CD8-positive, alpha-beta memory T cell (primary cell): ENCODE measurements around the gene BUD31. TPM values are rescaled to one million over a fixed set of nuclear protein-coding genes. Genes with fewer than 3 reads are reported as not detected.
A peak's percentile ranks its signal among the peaks of the same experiment; 100 is the strongest.
"Not testable (repeated sequence)": the region's sequence is repeated elsewhere in the genome, so short reads cannot be mapped to it uniquely, and the experiment has no call there.

Source experiments
- CTCF ChIA-PET: fragments of 350-600 bp; sonication (Branson Sonifier 250); formaldehyde crosslinking; loops from one replicate; lab custom pipeline; 2021; ENCODE audit warnings: antibody characterized with exemption; lab: Charles Lee
- POLR2A ChIA-PET: fragments of 350-600 bp; sonication (Branson Sonifier 250); formaldehyde crosslinking; loops from one replicate; lab custom pipeline; 2021; ENCODE audit warnings: antibody characterized with exemption; lab: Charles Lee
- DNase-seq, 5 donors: peaks; one replicate each; pipeline versions ENCODE4 v3.0.0 to v3.0.0-alpha.2; 2020 to 2022; ENCODE audit warnings: mixed read lengths in 1 of 5
- H3K27ac ChIP-seq: one replicate; pipeline ENCODE4 v1.7.0; 2013; ENCODE audit warnings: low read depth, mild to moderate bottlenecking, low read length, moderate library complexity
- H3K27me3 ChIP-seq: 2 replicates; pipeline ENCODE4 v1.7.0; 2013; ENCODE audit warnings: low read length, mild to moderate bottlenecking; ENCODE audit not compliant: insufficient read depth, poor library complexity, severe bottlenecking
- H3K36me3 ChIP-seq: 2 replicates; pipeline ENCODE4 v1.7.0; 2013; ENCODE audit warnings: mild to moderate bottlenecking, low read length, moderate library complexity; ENCODE audit not compliant: insufficient read depth
- H3K4me1 ChIP-seq: 2 replicates; pipeline ENCODE4 v1.7.0; 2013; ENCODE audit warnings: mild to moderate bottlenecking, low read length, moderate library complexity; ENCODE audit not compliant: insufficient read depth
- H3K4me3 ChIP-seq: 2 replicates; pipeline ENCODE4 v1.7.0; 2013; ENCODE audit warnings: mild to moderate bottlenecking, low read length
- H3K9me3 ChIP-seq: 2 replicates; pipeline ENCODE4 v1.7.0; 2013; ENCODE audit warnings: mild to moderate bottlenecking, low read length
- H3K27ac Mint-ChIP-seq, 8 donors: one replicate each; pipeline ENCODE4 v1.8.0; 2020 to 2021; ENCODE audit warnings: mixed read lengths in 8 of 8, mild to moderate bottlenecking in 6 of 8, inconsistent platforms in 3 of 8, moderate library complexity in 3 of 8
- H3K27me3 Mint-ChIP-seq, 2 donors: one replicate each; pipeline ENCODE4 v1.8.0; 2020 to 2021; ENCODE audit warnings: mixed read lengths in 2 of 2, mild to moderate bottlenecking in 1 of 2, moderate library complexity in 1 of 2
- H3K36me3 Mint-ChIP-seq, 3 donors: one replicate each; pipeline ENCODE4 v1.8.0; 2020 to 2021; ENCODE audit warnings: mixed read lengths in 3 of 3, inconsistent platforms in 1 of 3, mild to moderate bottlenecking in 1 of 3
- H3K4me1 Mint-ChIP-seq, 3 donors: one replicate each; pipeline ENCODE4 v1.8.0; 2020 to 2021; ENCODE audit warnings: mixed read lengths in 3 of 3, inconsistent platforms in 1 of 3, mild to moderate bottlenecking in 1 of 3
- H3K4me3 Mint-ChIP-seq, 7 donors: one replicate each; pipeline ENCODE4 v1.8.0; 2020 to 2021; ENCODE audit warnings: mixed read lengths in 7 of 7, mild to moderate bottlenecking in 6 of 7, moderate library complexity in 4 of 7, inconsistent platforms in 2 of 7
- H3K9me3 Mint-ChIP-seq, 5 donors: one replicate each; pipeline ENCODE4 v1.8.0; 2020 to 2022; ENCODE audit warnings: mixed read lengths in 5 of 5, mild to moderate bottlenecking in 3 of 5, moderate library complexity in 2 of 5, inconsistent platforms in 1 of 5
- polyA plus RNA-seq: library from polyadenylated mRNA; unstranded; fragments of 300-500 nt; fragmentation: Illumina TruSeq; gene quantifications from one replicate; pipeline ENCODE4 v1.2.3, GENCODE V29; 2021
- total RNA-seq, 2 experiments: library from RNA; stranded (reverse); gene quantifications; one replicate each; pipeline ENCODE4 v1.2.3, GENCODE V29; 2021

Gene BUD31
- total and polyA plus RNA-seq, 3 experiments from 2014 or later = 176 to 188 (median 185) TPM

GRCh38 chr7:99415513-99416127 lies 6.9 kb downstream of the BUD31 start:
- POLR2A ChIA-PET, H3K4me3 Mint-ChIP-seq, H3K9me3 ChIP-seq, H3K4me3 ChIP-seq, H3K27ac ChIP-seq, H3K9me3 Mint-ChIP-seq, H3K27me3 Mint-ChIP-seq, H3K27me3 ChIP-seq, H3K4me1 ChIP-seq: not testable (repeated sequence)
- H3K36me3 Mint-ChIP-seq = peaks cover 5 to 92% (median 23%) of the 10 kb centered on the region in 3 donors
- peak overlapping the region in 3 of 8 donors; percentile 36 to 47 (median 36) for H3K27ac Mint-ChIP-seq
- peaks cover 69% of the 10 kb centered on the region for H3K36me3 ChIP-seq
- DNase-seq = peak in 1 of 5 donors; percentile 55
- H3K4me1 Mint-ChIP-seq = peaks cover 11 to 33% (median 16%) of the 10 kb centered on the region in 3 donors
- CTCF ChIA-PET = interaction anchor here (1.3 to 1.8 kb wide), 3 partner anchors 23 to 83 kb away, joined by 3 to 4 read pairs (median 4); no protein-coding TSS in a partner anchor

DNA sequence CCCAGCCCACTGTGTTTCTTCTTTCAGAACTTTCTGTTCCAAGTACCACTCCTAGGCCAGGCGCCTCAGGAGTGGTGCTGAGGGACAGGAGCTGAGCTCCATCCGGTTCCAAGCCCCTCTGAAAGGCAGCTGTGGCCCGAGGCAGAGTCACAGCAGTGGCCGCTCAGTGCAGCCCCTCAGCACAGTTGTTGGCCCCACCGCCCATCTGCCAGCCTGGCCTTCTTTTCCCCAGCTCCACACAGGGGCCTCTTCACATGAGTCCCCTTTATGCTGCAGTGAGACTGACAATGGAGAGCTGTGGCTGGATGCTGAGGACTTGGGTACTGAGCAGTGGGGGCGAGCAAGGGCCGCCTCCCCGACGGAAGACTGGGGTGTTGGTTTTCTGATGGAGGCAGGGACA lies 9.5 kb downstream of the BUD31 start:
- H3K27me3 ChIP-seq = no peaks in the 10 kb centered on the region
- Mint-ChIP-seq H3K4me3 (no peak overlapping the region), H3K36me3 (peaks cover under 1 to 88% (median 16%) of the 10 kb centered on the region in 3 donors), H3K9me3 (no peaks in the 10 kb centered on the region), H3K27ac (peak overlapping the region in 1 of 8 donors; percentile 36), H3K4me1 (peaks cover 4 to 13% (median 6%) of the 10 kb centered on the region in 3 donors), H3K27me3 (no peaks in the 10 kb centered on the region)
- ChIA-PET CTCF (no interaction called here), POLR2A (no interaction called here)
- H3K27ac ChIP-seq = no peak overlapping the region
- no peak for DNase-seq
- peaks cover 51% of the 10 kb centered on the region for H3K36me3 ChIP-seq
- H3K4me3 ChIP-seq = no peak overlapping the region
- no peaks in the 10 kb centered on the region for H3K4me1 ChIP-seq
- H3K9me3 ChIP-seq = no peaks in the 10 kb centered on the region

DNA sequence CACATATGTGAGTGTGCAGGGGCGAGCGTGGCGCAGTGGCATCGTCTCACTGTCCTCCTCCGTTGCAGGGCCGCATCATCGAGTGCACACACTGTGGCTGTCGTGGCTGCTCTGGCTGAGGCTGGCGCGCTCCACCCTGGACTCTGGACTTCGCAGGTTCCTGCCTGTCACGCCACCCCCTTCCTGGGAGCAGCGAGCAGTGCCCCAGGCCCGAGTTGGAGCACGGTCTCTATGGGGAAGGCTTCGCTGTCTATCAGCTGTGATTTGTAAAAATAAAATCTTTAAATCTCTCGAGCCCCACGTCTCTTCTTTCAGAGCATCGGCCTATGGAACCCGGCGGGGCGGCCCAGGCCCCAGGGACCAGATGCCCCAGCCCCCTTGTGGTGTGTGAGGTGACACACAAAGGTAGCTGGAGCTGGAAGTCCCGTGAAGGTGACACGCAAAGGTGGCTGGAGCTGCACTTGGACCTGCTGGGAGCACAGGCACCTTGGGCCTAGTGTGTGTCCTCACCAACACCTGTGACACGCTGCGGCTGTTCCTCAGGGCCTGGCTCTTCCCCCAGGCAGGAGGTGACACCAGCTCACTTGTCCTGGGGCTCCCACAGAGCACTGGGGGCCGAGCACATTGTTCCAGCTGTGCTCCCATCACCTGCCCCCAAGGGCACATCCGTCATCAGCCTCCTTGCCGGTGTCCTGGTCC lies 10.7 kb downstream of the BUD31 start:
- Mint-ChIP-seq H3K27ac (peak overlapping the region in 1 of 8 donors; percentile 60), H3K4me1 (peaks cover 4 to 12% (median 5%) of the 10 kb centered on the region in 3 donors), H3K27me3 (no peaks in the 10 kb centered on the region), H3K9me3 (no peaks in the 10 kb centered on the region), H3K4me3 (no peak overlapping the region), H3K36me3 (peaks cover 0 to 91% (median 15%) of the 10 kb centered on the region in 3 donors)
- H3K4me3 ChIP-seq = no peak overlapping the region
- no peaks in the 10 kb centered on the region for H3K9me3 ChIP-seq
- POLR2A ChIA-PET = no interaction called here
- H3K4me1 ChIP-seq = no peaks in the 10 kb centered on the region
- H3K27me3 ChIP-seq = no peaks in the 10 kb centered on the region
- H3K27ac ChIP-seq = no peak overlapping the region
- no peak for DNase-seq
- H3K36me3 ChIP-seq = peaks cover 44% of the 10 kb centered on the region
- CTCF ChIA-PET = interaction anchor here (1.1 kb wide), 1 partner anchor 33 kb away, joined by 3 read pairs; no protein-coding TSS in a partner anchor

- H3K27me3 ChIP-seq = no peaks in the 10 kb centered on the region
- no peak overlapping the region for H3K27ac ChIP-seq
- no peaks in the 10 kb centered on the region for H3K9me3 Mint-ChIP-seq
- H3K9me3 ChIP-seq = no peaks in the 10 kb centered on the region
- peaks cover 42% of the 10 kb centered on the region for H3K36me3 ChIP-seq
- no peak overlapping the region for H3K4me3 ChIP-seq
- ChIA-PET POLR2A (no interaction called here), CTCF (interaction anchor here (1.0 to 1.1 kb wide), 2 partner anchors 34 to 55 kb away, joined by 3 to 4 read pairs; no protein-coding TSS in a partner anchor)
- peaks cover 0 to 91% (median 15%) of the 10 kb centered on the region in 3 donors for H3K36me3 Mint-ChIP-seq
- H3K4me1 ChIP-seq = no peaks in the 10 kb centered on the region
- no peak for DNase-seq
- H3K27ac Mint-ChIP-seq = peak overlapping the region in 3 of 8 donors; percentile 38 to 82 (median 66)
- H3K27me3 Mint-ChIP-seq = no peaks in the 10 kb centered on the region
- no peak overlapping the region for H3K4me3 Mint-ChIP-seq
- peaks cover 0 to 7% (median 1%) of the 10 kb centered on the region in 3 donors for H3K4me1 Mint-ChIP-seq
Observed at GRCh38 chr7:99420213-99420612, 11.4 kb downstream of the BUD31 start.

DNA sequence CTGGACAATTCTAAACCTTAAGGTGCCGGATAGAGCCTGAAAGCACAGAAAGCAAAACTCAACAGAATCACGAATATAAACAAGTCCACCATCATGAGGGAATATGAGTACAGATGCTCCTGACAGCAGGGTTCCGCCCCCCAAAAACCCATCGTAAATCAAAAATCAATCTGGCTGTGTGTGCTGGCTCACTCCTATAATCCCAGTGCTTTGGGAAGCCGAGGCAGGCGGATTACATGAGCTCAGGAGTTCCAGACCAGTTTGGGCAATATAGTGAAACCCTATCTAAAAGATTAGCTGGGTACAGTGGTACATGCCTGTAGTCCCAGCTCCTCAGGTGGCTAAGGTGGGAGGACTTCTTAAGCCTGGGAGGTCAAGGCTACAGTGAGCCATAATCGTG lies 12.2 kb downstream of the BUD31 start:
- H3K4me1 Mint-ChIP-seq = peaks cover 0 to 4% (median 0%) of the 10 kb centered on the region in 3 donors

DNA sequence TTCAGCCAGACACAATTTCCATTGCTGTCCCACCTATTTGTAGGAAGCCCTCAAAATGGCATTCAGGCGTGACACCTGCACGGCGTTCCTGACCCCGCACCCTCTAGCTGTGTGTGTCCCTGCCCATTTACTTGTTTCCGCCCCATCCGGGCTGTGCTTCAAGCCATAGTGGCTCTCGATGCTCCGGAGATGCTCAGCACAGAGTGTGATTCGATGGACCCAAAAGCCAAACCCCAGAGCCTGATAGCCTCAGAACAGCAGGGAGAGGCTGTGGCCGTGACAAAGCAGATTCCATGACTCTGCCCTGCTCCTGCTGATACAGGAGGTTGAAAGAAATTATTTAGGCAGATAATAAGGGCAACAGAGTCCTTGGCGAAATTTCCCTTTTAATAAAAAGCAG lies 13.4 kb downstream of the BUD31 start:
- H3K27me3 Mint-ChIP-seq = no peaks in the 10 kb centered on the region
- Histone ChIP-seq H3K27ac (no peak overlapping the region), H3K4me3 (no peak overlapping the region), H3K9me3 (no peaks in the 10 kb centered on the region), H3K27me3 (no peaks in the 10 kb centered on the region), H3K4me1 (no peaks in the 10 kb centered on the region), H3K36me3 (peaks cover 30% of the 10 kb centered on the region)
- no peak overlapping the region for H3K4me3 Mint-ChIP-seq
- peak overlapping the region in 4 of 8 donors; percentile 5 to 75 (median 35) for H3K27ac Mint-ChIP-seq
- peaks cover 0 to 3% (median 0%) of the 10 kb centered on the region in 3 donors for H3K4me1 Mint-ChIP-seq
- DNase-seq = no peak
- no peaks in the 10 kb centered on the region for H3K9me3 Mint-ChIP-seq
- ChIA-PET CTCF (interaction anchor here (1.0 to 1.4 kb wide), 2 partner anchors 13 to 40 kb away, joined by 3 to 4 read pairs; partner anchors contain the start of genes BUD31 and PDAP1), POLR2A (interaction anchor here (0.6 to 0.7 kb wide), 2 partner anchors 13 to 137 kb away, joined by 4 read pairs; no protein-coding TSS in a partner anchor)
- peaks cover 0 to 79% (median 12%) of the 10 kb centered on the region in 3 donors for H3K36me3 Mint-ChIP-seq

More for the DNA sequence above, 12.2 kb downstream of the BUD31 start:
- Histone ChIP-seq H3K4me3 (no peak overlapping the region), H3K27me3 (no peaks in the 10 kb centered on the region), H3K27ac (no peak overlapping the region), H3K9me3 (no peaks in the 10 kb centered on the region), H3K36me3 (peaks cover 41% of the 10 kb centered on the region), H3K4me1 (no peaks in the 10 kb centered on the region)
- H3K9me3 Mint-ChIP-seq = no peaks in the 10 kb centered on the region
- H3K27me3 Mint-ChIP-seq = no peaks in the 10 kb centered on the region
- ChIA-PET POLR2A (no interaction called here), CTCF (interaction anchor here (1.0 kb wide), 1 partner anchor 56 kb away, joined by 4 read pairs; no protein-coding TSS in a partner anchor)
- DNase-seq = no peak
- no peak overlapping the region for H3K27ac Mint-ChIP-seq
- H3K36me3 Mint-ChIP-seq = peaks cover 0 to 88% (median 14%) of the 10 kb centered on the region in 3 donors
- H3K4me3 Mint-ChIP-seq = no peak overlapping the region

- H3K36me3 ChIP-seq = peaks cover 25% of the 10 kb centered on the region
- peaks cover 0 to 74% (median 9%) of the 10 kb centered on the region in 3 donors for H3K36me3 Mint-ChIP-seq
Observed at GRCh38 chr7:99422625-99423024, 13.9 kb downstream of the BUD31 start.

More at GRCh38 chr7:99422625-99423024, 13.9 kb downstream of the BUD31 start:
- POLR2A ChIA-PET = interaction anchor here (0.6 to 0.7 kb wide), 2 partner anchors 13 to 136 kb away, joined by 4 read pairs; no protein-coding TSS in a partner anchor
- Histone ChIP-seq H3K4me3 (no peak overlapping the region), H3K27ac (no peak overlapping the region), H3K27me3 (no peaks in the 10 kb centered on the region), H3K4me1 (no peaks in the 10 kb centered on the region), H3K9me3 (no peaks in the 10 kb centered on the region)
- no peaks in the 10 kb centered on the region for H3K27me3 Mint-ChIP-seq
- no peak for DNase-seq
- no peak overlapping the region for H3K4me3 Mint-ChIP-seq
- H3K9me3 Mint-ChIP-seq = no peaks in the 10 kb centered on the region
- H3K27ac Mint-ChIP-seq = peak overlapping the region in 3 of 8 donors; percentile 34 to 38 (median 35)
- CTCF ChIA-PET = interaction anchor here (0.5 to 1.4 kb wide), 4 partner anchors 14 to 531 kb away, joined by 3 to 4 read pairs (median 3); partner anchors contain the start of genes BUD31 and PDAP1
- H3K4me1 Mint-ChIP-seq = no peaks in the 10 kb centered on the region
